Adipocyte (in vitro differentiated cells): ENCODE data around the gene IGSF9B.

Experiments used
- DNase-seq: peaks from one replicate; pipeline ENCODE4 v3.0.0-alpha.2; 2015; ENCODE audit warnings: low read depth
- H3K27me3 ChIP-seq: replicated peaks from 2 replicates; pipeline ENCODE4 v1.7.0; 2013; ENCODE audit warnings: mild to moderate bottlenecking, low read length, moderate library complexity; ENCODE audit not compliant: control insufficient read depth, insufficient read depth
- H3K36me3 ChIP-seq: 2 replicates; pipeline ENCODE4 v1.7.0; 2013; ENCODE audit warnings: low read length, mild to moderate bottlenecking, moderate library complexity; ENCODE audit not compliant: control insufficient read depth, insufficient read depth, severe bottlenecking
- H3K4me1 ChIP-seq: 2 replicates; pipeline ENCODE4 v1.7.0; 2013; ENCODE audit warnings: mild to moderate bottlenecking, low read length, moderate library complexity; ENCODE audit not compliant: control insufficient read depth, insufficient read depth
- H3K4me3 ChIP-seq: 2 replicates; pipeline ENCODE4 v1.7.0; 2013; ENCODE audit warnings: mild to moderate bottlenecking, low read length, moderate library complexity
- H3K9ac ChIP-seq: 2 replicates; pipeline ENCODE4 v1.7.0; 2013; ENCODE audit warnings: mild to moderate bottlenecking, low read length, moderate library complexity
- H3K9me3 ChIP-seq: 2 replicates; pipeline ENCODE4 v1.7.0; 2013; ENCODE audit warnings: mild to moderate bottlenecking, low read length, moderate library complexity; ENCODE audit not compliant: control insufficient read depth

The IGSF9B gene

GRCh38 chr11:133913761-133914160, 43.0 kb downstream of the IGSF9B start:
- H3K27me3 ChIP-seq: peaks cover 10% of the 10 kb centered on the region
- H3K4me1 ChIP-seq: no peaks in the 10 kb centered on the region
- no peaks in the 10 kb centered on the region for H3K9me3 ChIP-seq
- no peak for DNase-seq
- H3K4me3 ChIP-seq: no peak overlapping the region
- no peaks in the 10 kb centered on the region for H3K36me3 ChIP-seq
- no peak overlapping the region for H3K9ac ChIP-seq

GRCh38 chr11:133911171-133911570, 45.6 kb downstream of the IGSF9B start:
- H3K4me1 ChIP-seq: no peaks in the 10 kb centered on the region
- H3K36me3 ChIP-seq: no peaks in the 10 kb centered on the region
- peaks cover 7% of the 10 kb centered on the region for H3K27me3 ChIP-seq
- H3K9me3 ChIP-seq: no peaks in the 10 kb centered on the region
- no peak for DNase-seq
- H3K9ac ChIP-seq: no peak overlapping the region
- no peak overlapping the region for H3K4me3 ChIP-seq

- H3K4me3 ChIP-seq: no peak overlapping the region
- H3K27me3 ChIP-seq: peaks cover 12% of the 10 kb centered on the region
- no peak overlapping the region for H3K9ac ChIP-seq
- DNase-seq: no peak
- no peaks in the 10 kb centered on the region for H3K9me3 ChIP-seq
- no peaks in the 10 kb centered on the region for H3K4me1 ChIP-seq
- no peaks in the 10 kb centered on the region for H3K36me3 ChIP-seq
Observed at GRCh38 chr11:133910101-133910500, 46.7 kb downstream of the IGSF9B start.

- Histone ChIP-seq H3K4me3 (no peak overlapping the region), H3K9ac (no peak overlapping the region), H3K9me3 (no peaks in the 10 kb centered on the region), H3K36me3 (no peaks in the 10 kb centered on the region), H3K4me1 (no peaks in the 10 kb centered on the region), H3K27me3 (peaks cover 12% of the 10 kb centered on the region)
- no peak for DNase-seq
Observed at GRCh38 chr11:133908827-133909226, 47.9 kb downstream of the IGSF9B start.

- Histone ChIP-seq H3K27me3 (peaks cover 12% of the 10 kb centered on the region), H3K9me3 (no peaks in the 10 kb centered on the region), H3K9ac (no peak overlapping the region), H3K36me3 (no peaks in the 10 kb centered on the region), H3K4me1 (no peaks in the 10 kb centered on the region), H3K4me3 (no peak overlapping the region)
- DNase-seq: no peak
Observed at GRCh38 chr11:133907841-133908241, 48.9 kb downstream of the IGSF9B start.

- H3K27me3 ChIP-seq: peaks cover 9% of the 10 kb centered on the region
- H3K36me3 ChIP-seq: no peaks in the 10 kb centered on the region
- no peak overlapping the region for H3K4me3 ChIP-seq
- no peak overlapping the region for H3K9ac ChIP-seq
- no peak for DNase-seq
- H3K4me1 ChIP-seq: no peaks in the 10 kb centered on the region
- H3K9me3 ChIP-seq: no peaks in the 10 kb centered on the region
Observed at GRCh38 chr11:133907216-133907615, 49.6 kb downstream of the IGSF9B start.

- no peak for DNase-seq
- Histone ChIP-seq H3K9ac (no peak overlapping the region), H3K9me3 (no peaks in the 10 kb centered on the region), H3K4me1 (no peaks in the 10 kb centered on the region), H3K27me3 (peaks cover 9% of the 10 kb centered on the region), H3K4me3 (no peak overlapping the region), H3K36me3 (no peaks in the 10 kb centered on the region)
Observed at GRCh38 chr11:133906746-133907145, 50.0 kb downstream of the IGSF9B start.

- H3K36me3 ChIP-seq: no peaks in the 10 kb centered on the region
- no peaks in the 10 kb centered on the region for H3K9me3 ChIP-seq
- H3K4me3 ChIP-seq: no peak overlapping the region
- peaks cover 9% of the 10 kb centered on the region for H3K27me3 ChIP-seq
- H3K9ac ChIP-seq: no peak overlapping the region
- DNase-seq: no peak
- no peaks in the 10 kb centered on the region for H3K4me1 ChIP-seq
Observed at GRCh38 chr11:133906241-133906640, 50.5 kb downstream of the IGSF9B start.

GRCh38 chr11:133905677-133906156, 51.1 kb downstream of the IGSF9B start:
- Histone ChIP-seq H3K9me3 (no peaks in the 10 kb centered on the region), H3K4me3 (no peak overlapping the region)
- no peak for DNase-seq

GRCh38 chr11:133904818-133905515, 51.8 kb downstream of the IGSF9B start:
- Histone ChIP-seq H3K9me3 (no peaks in the 10 kb centered on the region), H3K4me3 (no peak overlapping the region), H3K36me3 (no peaks in the 10 kb centered on the region), H3K27me3 (peaks cover 6% of the 10 kb centered on the region), H3K4me1 (no peaks in the 10 kb centered on the region), H3K9ac (no peak overlapping the region)
- no peak for DNase-seq

More at GRCh38 chr11:133905677-133906156, 51.1 kb downstream of the IGSF9B start:
- Histone ChIP-seq H3K4me1 (no peaks in the 10 kb centered on the region), H3K9ac (no peak overlapping the region), H3K36me3 (no peaks in the 10 kb centered on the region), H3K27me3 (peaks cover 9% of the 10 kb centered on the region)

- H3K9me3 ChIP-seq: no peaks in the 10 kb centered on the region
- no peaks in the 10 kb centered on the region for H3K4me1 ChIP-seq
- no peak overlapping the region for H3K4me3 ChIP-seq
- peaks cover 8% of the 10 kb centered on the region for H3K27me3 ChIP-seq
- H3K9ac ChIP-seq: no peak overlapping the region
- H3K36me3 ChIP-seq: no peaks in the 10 kb centered on the region
- DNase-seq: no peak
Observed at GRCh38 chr11:133903875-133904817, 52.6 kb downstream of the IGSF9B start.
